GM13976 (cell line): ENCODE measurements around the gene CCDC86.

Source experiments
- DNase-seq: peaks from one replicate; pipeline ENCODE4 v3.0.0; 2012; ENCODE audit warnings: low spot score
- CTCF ChIP-seq: IDR thresholded peaks from 2 replicates; pipeline ENCODE4 v1.5.1; 2012; ENCODE audit warnings: borderline replicate concordance, mild to moderate bottlenecking; ENCODE audit not compliant: insufficient read depth; ENCODE audit errors: extremely low read depth, missing control alignments, control extremely low read depth
- in situ Hi-C: fragments of 300-500 bp; cut with MboI; formaldehyde crosslinking; loops from one replicate; pipeline ENCODE4 v1.12.0; 2022; ENCODE audit warnings: low sequenced_read_pairs, mixed read lengths, inconsistent platforms; ENCODE audit not compliant: unreplicated experiment

Gene CCDC86

GRCh38 chr11:60845338-60845737, 3.4 kb downstream of the CCDC86 start:
- no peak for DNase-seq
- in situ Hi-C loops: loop anchor here (25.0 kb wide), 1 partner anchor 342 kb away; no protein-coding TSS in a partner anchor
- TF ChIP-seq CTCF: no peak

GRCh38 chr11:60847281-60847680, 5.4 kb downstream of the CCDC86 start:
- TF ChIP-seq CTCF: no peak
- in situ Hi-C loops: loop anchor here (25.0 kb wide), 1 partner anchor 340 kb away; no protein-coding TSS in a partner anchor
- DNase-seq: no peak

GRCh38 chr11:60847896-60848295, 6.0 kb downstream of the CCDC86 start:
- DNase-seq: no peak
- TF ChIP-seq CTCF: no peak
- in situ Hi-C loops: loop anchor here (25.0 kb wide), 1 partner anchor 339 kb away; no protein-coding TSS in a partner anchor

GRCh38 chr11:60848714-60849151, 6.8 kb downstream of the CCDC86 start:
- in situ Hi-C loops: loop anchor here (25.0 kb wide), 1 partner anchor 339 kb away; no protein-coding TSS in a partner anchor
- no peak for DNase-seq
- no peak for TF ChIP-seq CTCF

- TF ChIP-seq CTCF: no peak
- DNase-seq: no peak
- in situ Hi-C loops: loop anchor here (25.0 kb wide), 1 partner anchor 337 kb away; no protein-coding TSS in a partner anchor
These were observed 8.0 kb downstream of the CCDC86 start for GRCh38 chr11:60849641-60850520.

GRCh38 chr11:60851327-60852104, 9.6 kb downstream of the CCDC86 start:
- TF ChIP-seq CTCF: no peak
- in situ Hi-C loops: no loop called here
- no peak for DNase-seq
